HG03066 (cell line): ENCODE data around the gene CTNND2.

Experiments used
- ATAC-seq: cut with Tn5 transposase; IDR thresholded peaks from one replicate; pipeline ENCODE4 v1.9.1; 2021; ENCODE audit warnings: low read depth; ENCODE audit not compliant: unreplicated experiment

The CTNND2 gene

DNA sequence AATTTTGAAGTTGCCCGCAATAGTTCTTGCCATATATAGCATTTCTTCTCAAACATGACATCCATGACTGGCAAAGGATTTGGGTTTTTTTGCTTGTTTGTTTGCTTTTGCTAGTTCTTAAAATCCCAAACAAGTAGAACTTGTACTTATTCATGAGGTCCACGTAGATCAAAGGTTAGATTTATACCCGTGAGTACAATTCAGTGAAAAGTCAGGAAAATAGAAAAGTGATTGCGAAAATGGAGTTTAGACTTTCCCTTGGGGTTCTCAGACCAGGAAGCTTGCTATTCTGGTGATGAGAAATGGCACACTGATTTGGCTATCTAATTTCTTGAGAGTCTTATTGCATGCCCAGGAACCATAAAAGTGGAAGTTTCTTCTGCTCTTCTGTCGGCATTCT, 304.7 kb downstream of the CTNND2 start:
- no peak for ATAC-seq

DNA sequence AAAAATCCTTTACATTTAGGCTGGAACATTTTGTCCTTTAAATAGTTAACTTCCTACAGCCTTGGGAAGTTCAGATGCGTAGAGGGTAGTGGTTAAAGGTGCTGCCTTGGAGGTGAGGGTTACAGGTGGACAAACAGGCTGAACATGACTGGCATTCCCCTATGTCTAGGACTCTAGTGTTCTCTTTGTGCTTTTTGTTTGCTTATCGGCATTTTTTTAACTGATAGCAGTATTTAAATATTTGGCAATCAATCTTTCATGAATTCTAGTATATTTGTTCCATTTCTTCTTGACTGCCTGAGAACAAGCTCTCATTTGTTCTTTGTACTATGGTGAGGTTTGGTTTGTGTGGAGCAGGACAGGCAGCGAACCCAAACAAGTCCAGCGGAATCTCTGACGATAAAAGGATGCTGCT, 307.6 kb downstream of the CTNND2 start:
- ATAC-seq = no peak

DNA sequence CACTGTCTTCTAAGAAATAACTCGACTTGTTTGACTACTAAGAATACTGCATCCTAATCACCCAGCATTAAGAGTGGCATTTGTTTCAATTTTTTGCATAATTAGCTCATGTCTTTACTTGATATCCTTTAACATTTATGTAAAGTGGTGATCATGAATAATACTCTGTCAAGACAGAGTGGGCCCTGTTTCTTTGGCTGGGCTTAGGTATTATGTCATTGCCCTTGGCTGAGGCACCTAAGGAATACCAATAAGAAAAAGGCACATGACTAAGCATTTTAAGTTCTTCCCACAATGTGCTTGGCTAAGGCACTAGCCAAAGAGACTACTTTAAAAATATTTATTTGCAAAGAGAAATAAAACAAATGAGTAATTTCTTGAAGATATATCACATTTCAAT, 308.1 kb downstream of the CTNND2 start:
- ATAC-seq = no peak

GRCh38 chr5:11595045-11595444, 309.2 kb downstream of the CTNND2 start:
- no peak for ATAC-seq

DNA sequence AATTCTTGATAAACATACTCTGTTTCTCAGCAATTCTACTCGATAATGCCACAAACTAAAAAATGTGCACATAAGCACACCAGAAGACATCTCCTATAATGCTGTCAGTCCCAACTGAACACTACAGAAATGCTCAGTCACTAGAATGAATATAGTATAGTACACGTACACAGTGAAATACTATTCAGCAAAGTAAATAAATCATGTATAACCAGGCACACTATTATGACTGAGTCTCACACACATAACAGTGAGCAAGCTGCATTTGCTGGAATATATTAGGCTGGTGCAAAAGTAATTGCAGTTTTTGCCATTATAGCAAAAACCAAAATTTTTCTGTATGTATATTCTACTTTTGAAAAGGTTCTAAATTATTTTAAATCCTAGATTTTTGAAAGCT, 310.2 kb downstream of the CTNND2 start:
- no peak for ATAC-seq

DNA sequence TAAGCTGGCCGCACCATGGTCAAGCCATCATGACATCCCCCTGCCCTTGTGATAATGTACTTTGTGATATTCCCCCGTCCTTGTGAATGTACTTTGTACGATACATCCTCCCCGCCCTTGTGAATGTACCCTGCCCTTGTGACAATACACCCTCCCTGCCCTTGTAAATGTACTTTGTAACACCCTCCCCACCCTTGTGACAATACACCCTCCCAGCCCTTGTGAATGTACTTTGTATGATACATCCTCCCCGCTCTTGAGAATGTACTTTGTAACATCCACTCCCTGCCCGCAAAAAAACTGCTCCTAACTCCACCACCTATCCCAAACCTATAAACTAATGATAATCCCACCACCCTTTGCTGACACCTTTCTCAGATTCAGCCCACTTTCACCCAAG, 313.8 kb downstream of the CTNND2 start:
- no peak for ATAC-seq

GRCh38 chr5:11588803-11589202, 315.4 kb downstream of the CTNND2 start:
- no peak for ATAC-seq

DNA sequence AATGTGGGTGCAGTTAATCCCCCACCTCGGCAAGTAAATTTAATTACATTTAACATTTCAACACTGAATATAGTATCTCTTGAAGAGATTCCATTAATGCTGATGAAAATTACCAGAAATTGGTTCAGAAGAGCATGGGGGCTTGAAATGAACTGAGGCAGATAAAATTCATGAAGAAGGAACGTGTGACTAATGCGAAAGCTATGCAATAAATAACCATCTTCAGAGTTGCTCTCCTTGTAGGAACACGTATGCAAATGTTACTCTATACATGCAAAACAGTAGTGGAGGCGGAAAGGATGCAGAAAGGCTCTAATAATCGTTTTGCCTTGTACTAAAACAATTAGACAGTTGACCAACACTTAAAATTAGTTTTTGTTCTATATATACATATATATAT, 320.2 kb downstream of the CTNND2 start:
- no peak for ATAC-seq

- no peak for ATAC-seq
Measured at GRCh38 chr5:11579351-11579750, 324.9 kb downstream of the CTNND2 start.

DNA sequence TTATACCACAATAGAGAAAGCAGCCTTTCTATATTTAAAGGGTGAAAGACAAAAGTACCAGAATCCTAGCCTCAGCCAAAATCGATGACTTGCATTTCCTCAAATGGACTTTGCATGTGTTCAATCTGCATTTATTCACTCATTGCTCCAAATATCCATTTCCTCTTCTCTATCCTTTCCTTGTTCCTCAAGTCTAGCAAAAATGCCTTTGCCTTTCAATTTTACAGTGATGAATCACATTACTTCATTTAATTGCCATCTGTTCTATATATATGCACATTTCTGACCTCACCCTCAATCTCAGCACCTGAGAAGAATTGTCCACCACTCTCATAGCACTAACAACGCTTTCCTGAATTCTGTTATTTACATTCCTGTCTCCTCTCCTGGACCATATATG, 329.5 kb downstream of the CTNND2 start:
- no peak for ATAC-seq

DNA sequence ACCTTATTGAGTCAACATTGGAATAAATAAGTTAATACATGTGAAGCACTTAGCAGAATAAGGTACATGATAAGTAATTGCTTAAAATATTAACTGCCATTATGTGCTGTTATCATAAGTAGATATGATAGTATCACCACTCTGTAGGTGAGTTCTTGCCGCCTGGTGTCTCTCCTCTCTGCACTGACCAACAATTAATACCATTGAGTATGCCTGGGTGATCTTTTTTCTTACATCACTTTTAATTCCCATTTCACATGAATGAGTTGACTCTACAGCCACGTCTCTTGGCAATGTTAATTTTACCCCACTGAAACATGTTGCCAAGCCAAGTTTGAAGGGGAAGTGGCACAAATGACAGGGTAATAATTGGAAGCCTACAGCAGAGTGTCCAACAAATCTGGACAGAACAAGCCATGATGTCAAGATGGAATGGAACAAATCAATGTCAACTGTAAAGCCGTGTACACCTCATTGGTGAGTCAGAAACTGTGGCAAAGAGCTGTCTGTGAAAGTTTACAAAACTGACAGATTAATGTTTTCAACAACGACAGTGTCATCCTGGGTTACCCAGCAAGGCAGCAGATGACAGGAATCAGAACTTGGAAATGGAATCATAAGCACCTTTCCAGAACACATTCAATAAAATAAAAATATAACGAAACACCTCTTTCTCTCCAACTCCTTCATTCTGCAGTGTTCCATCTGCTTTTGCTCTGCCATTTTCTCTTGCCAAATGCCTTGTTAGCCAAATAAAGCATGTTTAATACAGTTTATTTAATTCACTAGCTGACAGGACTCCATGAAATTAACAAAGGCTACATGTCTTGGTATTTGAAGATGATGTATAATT, 330.9 kb downstream of the CTNND2 start:
- no peak for ATAC-seq

DNA sequence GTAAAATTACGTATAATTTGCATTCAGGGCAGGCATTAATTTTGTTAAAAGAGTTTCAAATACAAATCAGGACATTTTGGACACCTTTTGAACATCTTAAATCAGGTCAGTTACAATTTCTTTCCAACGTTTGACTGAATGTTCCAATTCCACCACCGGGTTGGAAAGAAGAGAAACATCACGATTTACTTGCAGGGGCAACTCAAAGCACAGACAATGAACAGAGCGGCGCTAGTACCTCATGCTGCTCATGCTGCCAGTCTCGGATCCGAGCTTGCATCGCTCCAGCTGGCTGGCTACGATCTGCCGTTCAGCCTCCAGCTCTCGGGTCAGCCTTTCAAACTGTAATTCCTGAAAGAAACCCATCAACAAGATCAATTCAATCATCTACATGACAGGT, 339.5 kb downstream of the CTNND2 start:
- ATAC-seq = no peak

DNA sequence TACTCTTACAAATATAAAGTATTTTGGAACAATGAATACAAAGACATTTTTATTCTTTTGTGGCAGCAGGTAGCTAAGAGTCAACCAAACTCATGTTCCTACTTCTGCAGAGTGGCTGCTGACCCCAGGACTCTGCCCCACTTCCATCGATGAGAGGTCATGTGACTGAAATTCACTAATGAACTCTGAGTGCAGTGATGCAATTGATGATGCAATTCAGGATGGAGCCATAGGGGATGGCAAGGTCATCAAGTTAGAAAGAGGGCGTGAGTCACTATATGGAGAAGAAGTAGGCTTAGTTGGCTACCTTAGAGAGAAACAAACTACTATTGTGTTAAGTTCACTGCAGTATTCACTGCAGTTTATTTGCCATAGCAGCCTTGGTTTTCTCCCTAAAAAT, 340.4 kb downstream of the CTNND2 start:
- no peak for ATAC-seq

GRCh38 chr5:11560915-11561697, 343.1 kb downstream of the CTNND2 start:
- no peak for ATAC-seq

DNA sequence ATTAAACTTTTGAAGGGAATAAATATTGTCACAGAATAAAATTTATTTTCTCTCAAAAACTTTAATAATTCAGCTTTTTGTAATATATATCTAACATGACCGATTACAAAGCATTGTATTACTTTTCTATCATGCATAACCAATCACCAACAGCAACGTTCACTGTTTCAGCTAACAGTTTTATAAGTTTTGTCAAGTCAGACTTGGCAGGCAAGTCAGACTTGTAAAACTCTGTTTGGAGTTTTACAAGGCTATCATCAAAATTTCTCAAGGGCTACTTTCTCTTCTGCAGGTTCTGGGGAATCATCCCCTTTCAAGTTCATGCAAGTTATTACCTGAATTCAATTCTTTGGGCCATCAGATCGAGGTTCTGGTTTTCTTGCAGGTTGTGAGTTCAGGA, 347.2 kb downstream of the CTNND2 start:
- ATAC-seq = no peak

- no peak for ATAC-seq
Measured at GRCh38 chr5:11555171-11555570, 349.1 kb downstream of the CTNND2 start.

DNA sequence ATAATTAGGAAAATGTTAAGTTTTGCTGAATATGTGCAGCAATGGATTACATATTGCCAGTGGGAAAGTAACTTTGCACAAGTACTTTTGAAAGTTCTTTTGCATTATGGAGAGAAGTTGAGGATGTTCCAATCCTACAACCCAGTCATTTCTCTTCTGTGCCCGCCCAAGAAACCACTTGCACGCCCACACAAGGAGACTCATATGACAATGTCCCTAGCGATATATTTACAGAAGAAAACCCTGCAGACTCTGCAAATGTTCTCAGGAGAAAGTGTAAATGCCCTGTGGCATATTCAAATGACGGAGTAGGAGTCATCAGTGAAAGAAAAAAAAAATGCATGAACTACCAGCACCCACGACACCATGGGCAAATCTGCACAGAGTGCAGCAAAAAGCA, 356.5 kb downstream of the CTNND2 start:
- no peak for ATAC-seq

DNA sequence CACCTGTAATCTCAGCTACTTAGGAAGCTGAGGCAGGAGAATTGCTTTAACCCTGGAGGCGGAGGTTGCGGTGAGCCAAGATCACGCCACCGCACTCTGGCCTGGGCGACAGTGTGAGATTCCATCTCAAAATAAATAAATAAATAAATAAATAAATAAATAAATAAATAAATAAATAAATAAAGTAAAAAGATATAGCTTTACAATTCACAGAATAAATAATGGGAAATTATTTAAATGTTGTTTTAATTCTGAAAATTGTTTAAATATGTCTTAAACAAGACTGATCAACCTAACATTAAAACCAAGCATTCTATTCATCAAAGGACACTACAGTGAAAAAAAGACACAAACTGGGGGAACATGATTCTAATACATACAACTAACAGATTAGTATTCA, 357.1 kb downstream of the CTNND2 start:
- no peak for ATAC-seq

GRCh38 chr5:11540112-11540511, 364.1 kb downstream of the CTNND2 start:
- ATAC-seq = no peak

GRCh38 chr5:11531811-11532555, 372.3 kb downstream of the CTNND2 start:
- no peak for ATAC-seq

DNA sequence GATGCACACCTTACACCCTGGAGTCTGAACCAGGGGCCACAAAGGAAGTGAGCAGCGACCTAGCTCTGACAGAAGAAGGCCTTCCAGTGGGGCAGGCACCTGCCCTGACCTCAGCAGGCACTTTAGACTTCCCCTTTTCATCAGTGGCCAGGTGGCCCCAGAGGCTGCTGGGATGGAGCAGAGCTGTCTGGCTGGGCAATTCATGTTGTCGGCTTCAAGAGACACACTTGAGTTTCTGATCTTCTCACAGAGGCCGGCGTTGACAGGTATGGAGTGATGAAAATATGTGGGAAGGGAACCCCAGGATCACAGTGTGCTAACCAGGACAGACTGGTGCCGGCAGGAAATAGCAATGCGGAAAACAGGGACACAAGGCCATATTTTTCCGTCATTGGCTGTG, 375.5 kb downstream of the CTNND2 start:
- no peak for ATAC-seq
